Measurements from ENCODE around the gene POLR2J3. TPM values are rescaled to one million over a fixed set of nuclear protein-coding genes. Genes with fewer than 3 reads are reported as not detected.
A peak's percentile ranks its signal among the peaks of the same experiment; 100 is the strongest.
"Not testable (repeated sequence)": the region's sequence is repeated elsewhere in the genome, so short reads cannot be mapped to it uniquely, and the experiment has no call there.

The POLR2J3 gene
- total RNA-seq (ENCODE audit: unreplicated experiment): 22.0 TPM
- long read RNA-seq, full-length matches to known transcripts: 5 of 5 reads
- long read RNA-seq, partial matches to known transcripts: 0 of 5 reads
- long read RNA-seq, other reads (novel, unspliced or antisense): 0 of 5 reads

DNA sequence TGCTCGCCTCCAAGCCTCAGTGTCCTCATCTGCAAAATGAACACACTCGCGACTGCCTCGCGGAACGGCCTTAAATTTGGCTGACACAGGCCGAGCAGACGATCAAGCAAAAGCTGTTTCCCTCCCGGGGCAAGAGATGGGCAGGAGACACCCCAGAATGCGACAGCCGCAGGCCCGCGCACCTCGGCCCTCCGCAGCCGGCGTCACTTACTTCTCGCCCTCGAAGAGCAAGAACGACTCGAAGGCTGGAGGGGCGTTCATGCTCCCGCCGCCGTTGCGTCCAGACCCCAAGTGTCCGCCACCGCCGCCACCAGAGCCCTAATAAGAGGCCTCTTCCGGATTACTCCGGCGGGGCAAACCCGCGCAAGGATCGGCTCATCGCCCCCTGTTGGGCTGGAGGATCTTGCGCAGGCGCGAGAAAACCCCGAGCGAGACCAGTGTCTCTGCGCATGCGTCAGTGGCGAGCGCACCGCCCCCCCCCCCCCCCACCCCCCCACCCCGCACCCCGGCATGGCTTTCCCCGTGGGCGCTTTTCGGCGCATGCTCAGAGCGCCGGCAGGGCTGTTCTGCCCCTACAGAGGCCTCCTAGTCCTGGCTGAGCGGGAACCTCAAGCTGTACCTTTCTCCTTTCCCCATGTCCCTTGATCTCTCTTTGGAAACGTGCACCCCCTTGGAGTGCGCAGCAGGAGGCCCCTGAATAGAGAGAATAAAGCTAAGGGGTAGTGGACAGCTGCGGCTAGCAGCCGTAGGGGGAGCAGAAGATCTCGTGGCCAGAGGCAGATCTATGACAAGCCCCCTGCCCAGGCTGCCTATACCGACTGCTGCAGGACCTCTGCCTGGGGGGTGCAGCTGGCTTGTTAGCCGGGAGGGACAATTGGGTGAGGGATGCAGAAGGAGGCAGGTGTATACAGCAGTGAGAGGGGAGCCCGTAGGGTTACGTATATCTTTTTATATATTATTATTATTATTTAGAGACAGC is at the start of gene POLR2J3:
Gene POLR2J3, minus strand, starts transcription at position 323 of the 979 bp plus-strand sequence. Its CDS starts 62 bp downstream, at position 261.
- peak; percentile 32 for TF ChIP-seq CTCF (IDR thresholded peaks at IDR 0.05; ENCODE audit: unreplicated experiment)
- not testable (repeated sequence) for H3K9me3 Mint-ChIP-seq (ENCODE audit: unreplicated experiment); H3K36me3 Mint-ChIP-seq (ENCODE audit: low read depth, unreplicated experiment); H3K4me1 Mint-ChIP-seq (ENCODE audit: unreplicated experiment); H3K27me3 Mint-ChIP-seq (ENCODE audit: unreplicated experiment)
- DNase-seq (ENCODE audit: low spot score): peak; percentile 96
- Mint-ChIP-seq H3K4me3 (ENCODE audit: unreplicated experiment) (peak within 1 kb of the TSS; percentile 91), H3K27ac (ENCODE audit: unreplicated experiment) (peak within 1 kb of the TSS; percentile 82)

DNA sequence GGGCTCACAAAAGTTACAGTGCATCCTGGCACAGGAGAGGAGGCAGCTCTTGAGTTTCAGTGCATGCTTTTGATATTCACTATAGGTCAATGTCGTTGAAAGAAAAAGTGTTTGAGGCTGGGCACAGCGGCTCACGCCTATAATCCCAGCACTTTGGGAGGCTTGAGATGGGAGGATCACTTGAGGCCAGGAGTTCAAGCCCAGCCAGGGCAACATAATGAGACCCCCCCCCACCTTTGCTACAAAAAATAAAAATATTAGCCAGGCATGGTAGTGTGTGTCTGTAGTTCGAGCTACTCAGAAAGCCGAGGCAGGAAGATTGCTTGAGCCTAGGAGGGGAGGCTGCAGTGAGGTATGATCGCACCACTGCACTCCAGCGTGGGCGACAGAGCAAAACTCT is 45.7 kb upstream of the POLR2J3 start:
- DNase-seq (ENCODE audit: low spot score); H3K27me3 Mint-ChIP-seq (ENCODE audit: unreplicated experiment); H3K36me3 Mint-ChIP-seq (ENCODE audit: low read depth, unreplicated experiment); H3K27ac Mint-ChIP-seq (ENCODE audit: unreplicated experiment); H3K4me1 Mint-ChIP-seq (ENCODE audit: unreplicated experiment); H3K9me3 Mint-ChIP-seq (ENCODE audit: unreplicated experiment); H3K4me3 Mint-ChIP-seq (ENCODE audit: unreplicated experiment): not testable (repeated sequence)

- H3K27ac Mint-ChIP-seq (ENCODE audit: unreplicated experiment); H3K4me3 Mint-ChIP-seq (ENCODE audit: unreplicated experiment); DNase-seq (ENCODE audit: low spot score); H3K9me3 Mint-ChIP-seq (ENCODE audit: unreplicated experiment); H3K36me3 Mint-ChIP-seq (ENCODE audit: low read depth, unreplicated experiment); H3K27me3 Mint-ChIP-seq (ENCODE audit: unreplicated experiment); H3K4me1 Mint-ChIP-seq (ENCODE audit: unreplicated experiment): not testable (repeated sequence)
Measured at GRCh38 chr7:102616507-102617125, 44.2 kb upstream of the POLR2J3 start, which contains the start of gene RASA4. TSS of gene RASA4 (minus strand) at chr7:102616756. CDS start at chr7:102616689, 67 bp downstream.

- not testable (repeated sequence) for H3K27me3 Mint-ChIP-seq (ENCODE audit: unreplicated experiment); DNase-seq (ENCODE audit: low spot score); H3K4me3 Mint-ChIP-seq (ENCODE audit: unreplicated experiment)
Measured at GRCh38 chr7:102615930-102616329, 43.5 kb upstream of the POLR2J3 start.

DNA sequence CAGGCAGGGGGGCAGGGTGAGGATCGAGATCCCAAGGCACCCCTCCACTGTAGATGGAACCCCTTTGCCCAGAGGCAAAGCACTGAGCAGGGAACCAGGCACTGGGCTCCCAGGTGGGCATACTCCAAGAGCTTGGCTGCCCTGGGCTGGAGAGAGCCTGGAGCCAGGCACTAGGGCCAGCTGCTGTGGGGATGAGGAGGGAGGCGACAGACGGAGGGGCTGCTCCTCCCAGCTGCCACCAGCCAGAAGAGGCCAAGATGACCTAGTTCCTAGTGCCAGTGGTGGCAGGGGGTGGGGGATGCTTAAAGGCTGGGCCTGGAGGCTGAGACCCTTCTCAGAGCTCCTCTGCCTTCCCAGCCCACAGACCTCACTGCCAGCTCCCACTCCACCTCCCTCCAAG is 42.5 kb upstream of the POLR2J3 start:
- DNase-seq (ENCODE audit: low spot score); H3K4me1 Mint-ChIP-seq (ENCODE audit: unreplicated experiment); H3K27me3 Mint-ChIP-seq (ENCODE audit: unreplicated experiment); H3K4me3 Mint-ChIP-seq (ENCODE audit: unreplicated experiment); H3K36me3 Mint-ChIP-seq (ENCODE audit: low read depth, unreplicated experiment); H3K9me3 Mint-ChIP-seq (ENCODE audit: unreplicated experiment); H3K27ac Mint-ChIP-seq (ENCODE audit: unreplicated experiment): not testable (repeated sequence)

More at GRCh38 chr7:102615930-102616329, 43.5 kb upstream of the POLR2J3 start:
- H3K36me3 Mint-ChIP-seq (ENCODE audit: low read depth, unreplicated experiment); H3K27ac Mint-ChIP-seq (ENCODE audit: unreplicated experiment); H3K4me1 Mint-ChIP-seq (ENCODE audit: unreplicated experiment); H3K9me3 Mint-ChIP-seq (ENCODE audit: unreplicated experiment): not testable (repeated sequence)

DNA sequence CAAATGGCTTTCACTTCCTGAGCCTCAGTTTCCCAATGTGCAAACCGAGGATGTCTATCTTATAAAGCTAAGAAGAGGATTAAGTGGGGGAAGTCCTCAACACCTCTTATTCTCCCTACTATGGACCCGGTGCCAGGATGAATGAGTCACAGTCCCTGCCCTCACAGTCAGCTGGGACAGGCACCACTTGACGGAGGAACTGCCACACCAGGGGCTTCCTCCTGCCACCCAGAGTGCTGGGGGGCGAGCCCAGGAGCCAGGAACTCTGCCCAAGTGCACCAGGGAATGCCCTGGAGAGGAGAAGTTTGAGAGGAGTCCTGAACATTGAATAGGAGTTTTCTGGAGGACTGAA is 41.9 kb upstream of the POLR2J3 start:
- H3K4me3 Mint-ChIP-seq (ENCODE audit: unreplicated experiment); DNase-seq (ENCODE audit: low spot score); H3K4me1 Mint-ChIP-seq (ENCODE audit: unreplicated experiment); H3K36me3 Mint-ChIP-seq (ENCODE audit: low read depth, unreplicated experiment); H3K9me3 Mint-ChIP-seq (ENCODE audit: unreplicated experiment); H3K27me3 Mint-ChIP-seq (ENCODE audit: unreplicated experiment); H3K27ac Mint-ChIP-seq (ENCODE audit: unreplicated experiment): not testable (repeated sequence)

GRCh38 chr7:102613575-102614345 is 41.4 kb upstream of the POLR2J3 start:
- not testable (repeated sequence) for H3K4me3 Mint-ChIP-seq (ENCODE audit: unreplicated experiment); H3K27me3 Mint-ChIP-seq (ENCODE audit: unreplicated experiment); H3K36me3 Mint-ChIP-seq (ENCODE audit: low read depth, unreplicated experiment); H3K4me1 Mint-ChIP-seq (ENCODE audit: unreplicated experiment); H3K9me3 Mint-ChIP-seq (ENCODE audit: unreplicated experiment); H3K27ac Mint-ChIP-seq (ENCODE audit: unreplicated experiment); DNase-seq (ENCODE audit: low spot score)

DNA sequence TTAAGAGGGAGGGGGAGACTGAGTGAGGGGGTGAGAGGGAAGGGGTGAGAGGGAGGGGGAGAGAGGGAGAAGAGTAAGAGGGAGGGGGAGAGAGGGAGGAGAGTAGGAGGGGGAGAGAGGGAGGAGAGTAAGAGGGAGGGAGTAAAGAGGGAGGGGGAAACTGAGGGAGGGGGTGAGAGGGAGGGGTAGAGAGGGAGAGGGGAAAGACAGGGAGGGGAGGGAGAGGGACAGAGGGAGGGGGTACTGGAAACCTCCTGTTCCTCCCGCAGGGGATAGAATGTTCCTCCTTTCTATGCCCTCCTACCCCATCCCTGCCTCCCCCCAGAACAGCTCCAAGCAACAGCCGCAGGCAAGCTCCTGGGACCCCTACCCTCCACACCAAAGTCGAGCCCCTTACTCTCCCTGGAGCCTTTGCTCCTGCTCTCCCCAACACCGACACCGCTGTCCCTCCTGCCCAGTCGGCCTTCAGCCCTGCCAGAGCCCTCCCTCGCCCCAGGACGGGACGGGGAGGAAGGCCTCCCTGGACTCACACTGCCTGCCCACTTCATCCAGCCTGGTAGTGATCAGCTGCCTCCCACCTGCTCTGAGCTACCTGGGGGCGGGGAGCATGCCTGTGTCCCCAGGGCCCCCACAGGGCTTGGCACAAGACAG is 39.4 kb upstream of the POLR2J3 start:
- not testable (repeated sequence) for H3K36me3 Mint-ChIP-seq (ENCODE audit: low read depth, unreplicated experiment); H3K9me3 Mint-ChIP-seq (ENCODE audit: unreplicated experiment); H3K27me3 Mint-ChIP-seq (ENCODE audit: unreplicated experiment); H3K4me3 Mint-ChIP-seq (ENCODE audit: unreplicated experiment); H3K27ac Mint-ChIP-seq (ENCODE audit: unreplicated experiment); H3K4me1 Mint-ChIP-seq (ENCODE audit: unreplicated experiment)
- peak; percentile 32 for DNase-seq (ENCODE audit: low spot score)

- not testable (repeated sequence) for H3K27ac Mint-ChIP-seq (ENCODE audit: unreplicated experiment); DNase-seq (ENCODE audit: low spot score); H3K4me3 Mint-ChIP-seq (ENCODE audit: unreplicated experiment); H3K4me1 Mint-ChIP-seq (ENCODE audit: unreplicated experiment); H3K9me3 Mint-ChIP-seq (ENCODE audit: unreplicated experiment); H3K36me3 Mint-ChIP-seq (ENCODE audit: low read depth, unreplicated experiment); H3K27me3 Mint-ChIP-seq (ENCODE audit: unreplicated experiment)
Measured at GRCh38 chr7:102611013-102611674, 38.8 kb upstream of the POLR2J3 start.

DNA sequence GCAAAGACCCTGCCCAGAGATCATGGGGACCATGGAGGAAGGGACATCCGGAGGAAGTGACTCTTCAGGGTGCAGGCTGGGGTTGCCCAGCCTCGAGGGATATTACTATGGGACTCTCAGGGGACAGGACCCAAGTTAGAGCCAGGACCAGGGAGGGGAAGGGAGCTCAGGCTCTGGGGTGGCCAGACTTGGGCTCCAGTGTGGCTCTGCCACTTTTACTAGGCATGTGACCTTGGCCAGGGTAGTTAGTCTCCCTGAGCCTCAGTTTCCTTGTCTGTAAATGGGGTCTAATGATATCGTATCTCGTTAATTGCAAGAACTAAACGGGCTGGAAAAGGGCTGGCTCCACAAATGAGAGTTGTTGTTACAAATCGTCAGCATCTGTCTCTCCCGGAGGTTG is 38.1 kb upstream of the POLR2J3 start:
- not testable (repeated sequence) for H3K27ac Mint-ChIP-seq (ENCODE audit: unreplicated experiment); H3K4me3 Mint-ChIP-seq (ENCODE audit: unreplicated experiment); H3K9me3 Mint-ChIP-seq (ENCODE audit: unreplicated experiment); H3K36me3 Mint-ChIP-seq (ENCODE audit: low read depth, unreplicated experiment); H3K4me1 Mint-ChIP-seq (ENCODE audit: unreplicated experiment); DNase-seq (ENCODE audit: low spot score); H3K27me3 Mint-ChIP-seq (ENCODE audit: unreplicated experiment)
